Motor neuron (in vitro differentiated cells): ENCODE measurements around the gene USP6NL. TPM values are rescaled to one million over a fixed set of nuclear protein-coding genes. Genes with fewer than 3 reads are reported as not detected.

Experiments
- ATAC-seq, 8 experiments: fragments of 200-7000 bp; cut with Tn5 transposase; replicated peaks in 6 of 8; 2 replicates each; pipeline ENCODE4 v1.8.0; 2021; ENCODE audit warnings: mild to moderate bottlenecking in 8 of 8, moderate library complexity in 8 of 8
- H3K27ac ChIP-seq, 2 donors: fragments of 250-450 bp; sonication (Bioruptor Pico); 2 replicates each; pipeline ENCODE4 v1.9.0; 2021; ENCODE audit warnings: antibody characterized with exemption in 2 of 2, mild to moderate bottlenecking in 2 of 2, moderate library complexity in 1 of 2
- H3K4me1 ChIP-seq, 2 donors: fragments of 250-450 bp; sonication (Bioruptor Pico); replicated peaks in 1 of 2; 2 replicates each; pipeline ENCODE4 v1.6.1; 2021; ENCODE audit warnings: antibody characterized with exemption in 2 of 2, mild to moderate bottlenecking in 2 of 2, moderate library complexity in 1 of 2
- H3K4me3 ChIP-seq, 5 donors: fragments of 250-450 bp; sonication (Bioruptor Pico); 2 replicates each; pipeline ENCODE4 v1.9.0; 2021; ENCODE audit warnings: antibody characterized with exemption in 5 of 5, mild to moderate bottlenecking in 5 of 5, moderate library complexity in 4 of 5
- WGBS, 10 experiments: fragments of 450-650 bp; shearing (Covaris generic); methylation state at CpG; one replicate each; pipeline ENCODE4 v1.0.0; 2022; 5-methylcytosine and 5-hydroxymethylcytosine counted together
- in situ Hi-C, 9 experiments: fragments of 400-800 bp; cut with MboI; loops; one replicate each; pipeline ENCODE4 v1.15.0; 2021; ENCODE audit warnings: low sequenced_read_pairs in 9 of 9, low pct_unique_long_range_greater_than_20kb in 2 of 9; ENCODE audit not compliant: unreplicated experiment in 9 of 9
- total RNA-seq, 8 experiments: library from RNA; unstranded; fragments of 300-600 nt; gene quantifications; 2 replicates each; pipeline versions ENCODE4 v1.2.3 to v1.2.4, GENCODE V29; 2022

USP6NL gene
- total RNA-seq, 8 experiments from 2014 or later: 6.0 to 22.6 (median 16.1) TPM

DNA sequence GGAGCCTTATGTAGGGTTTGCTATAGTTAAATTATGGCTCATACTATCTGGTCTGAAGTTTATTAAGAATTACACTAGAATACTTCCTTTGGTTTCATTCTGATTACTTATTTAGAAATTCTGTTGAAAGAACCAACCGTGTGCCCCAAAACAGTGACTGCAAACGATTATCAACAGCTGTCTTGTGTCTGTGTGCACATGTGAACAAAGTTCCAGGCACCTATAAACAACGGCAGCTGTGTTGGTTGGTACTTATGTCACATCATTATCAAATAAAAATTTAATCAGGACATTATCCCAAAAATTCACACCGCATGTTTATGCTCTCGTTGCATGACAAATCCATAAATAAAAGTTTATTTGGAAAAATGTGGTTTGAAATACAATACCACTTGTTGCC, 80.6 kb downstream of the USP6NL start:
- 18 to 96% (median 86%) methylated on average over 3 to 5 of the region's 5 CpGs; no CpG with 5 or more reads in 1 of the 10 experiments for WGBS, 10 experiments
- H3K4me1 ChIP-seq: no peaks in the 10 kb centered on the region
- no peak for ATAC-seq
- in situ Hi-C loops: loop anchor here in 1 of 9 experiments (25.0 kb wide), 1 partner anchor 181 kb away; no protein-coding TSS in a partner anchor
- no peak overlapping the region for H3K27ac ChIP-seq
- no peak overlapping the region for H3K4me3 ChIP-seq

DNA sequence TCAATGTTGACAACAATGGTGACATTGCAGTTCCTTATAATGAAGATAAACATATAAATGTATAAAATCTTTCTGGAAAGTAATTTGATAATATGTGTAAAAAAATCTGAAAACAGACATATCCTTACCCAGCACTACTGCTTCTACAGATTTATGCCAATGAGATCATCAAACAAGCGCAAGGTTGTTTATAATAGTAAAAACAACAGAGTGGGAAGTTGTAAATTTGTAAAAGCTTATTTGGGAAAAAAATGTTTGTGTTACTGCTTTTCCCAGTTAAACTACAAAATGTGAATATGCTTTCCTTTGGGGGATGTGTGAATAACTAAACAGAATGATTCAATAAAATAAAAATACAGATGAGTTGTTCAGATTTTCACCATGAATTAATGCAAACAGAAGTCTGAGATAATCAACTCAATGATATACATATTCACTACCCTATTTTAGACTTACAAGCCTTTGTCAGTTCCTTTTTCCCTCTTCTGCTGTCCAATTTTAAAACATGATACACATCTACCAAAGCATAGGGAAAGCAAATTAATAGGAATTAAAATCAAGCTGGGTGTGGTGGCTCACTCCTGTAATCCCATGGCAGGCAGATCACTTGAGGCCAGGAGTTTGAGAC, 82.1 kb downstream of the USP6NL start:
- in situ Hi-C loops: loop anchor here in 1 of 9 experiments (25.0 kb wide), 1 partner anchor 183 kb away; no protein-coding TSS in a partner anchor
- no peak overlapping the region for H3K27ac ChIP-seq
- ATAC-seq: peak in 3 of 8 experiments; percentile 50 to 76 (median 69)
- no peaks in the 10 kb centered on the region for H3K4me1 ChIP-seq
- WGBS, 10 experiments: 0 to 100% (median 60%) methylated on average over 1 of the region's 1 CpG; no CpG with 5 or more reads in 2 of the 10 experiments
- H3K4me3 ChIP-seq: no peak overlapping the region

DNA sequence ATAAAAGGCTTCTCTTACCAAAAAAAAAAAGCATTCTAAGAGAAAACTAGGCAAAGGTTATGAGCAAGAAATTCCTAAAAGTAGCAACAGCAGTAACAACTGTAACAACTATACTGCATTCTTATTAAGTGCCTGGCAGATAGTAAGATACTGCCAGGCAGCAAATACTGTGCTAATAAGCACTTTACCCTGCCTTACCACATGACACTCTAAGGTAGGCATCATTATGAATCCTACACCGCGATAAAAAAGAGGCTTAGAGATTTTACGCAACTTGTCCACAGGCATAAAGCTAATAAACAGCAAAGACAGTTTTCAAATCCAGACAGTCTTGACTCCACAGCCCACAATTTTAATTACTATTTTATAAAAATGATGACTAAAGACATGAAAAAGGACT, 83.2 kb downstream of the USP6NL start:
- ATAC-seq: no peak
- in situ Hi-C loops: loop anchor here in 1 of 9 experiments (25.0 kb wide), 1 partner anchor 184 kb away; no protein-coding TSS in a partner anchor
- no peak overlapping the region for H3K27ac ChIP-seq
- no peaks in the 10 kb centered on the region for H3K4me1 ChIP-seq
- H3K4me3 ChIP-seq: no peak overlapping the region
- 78 to 100% (median 100%) methylated on average over 1 to 3 of the region's 3 CpGs; no CpG with 5 or more reads in 3 of the 10 experiments for WGBS, 10 experiments

DNA sequence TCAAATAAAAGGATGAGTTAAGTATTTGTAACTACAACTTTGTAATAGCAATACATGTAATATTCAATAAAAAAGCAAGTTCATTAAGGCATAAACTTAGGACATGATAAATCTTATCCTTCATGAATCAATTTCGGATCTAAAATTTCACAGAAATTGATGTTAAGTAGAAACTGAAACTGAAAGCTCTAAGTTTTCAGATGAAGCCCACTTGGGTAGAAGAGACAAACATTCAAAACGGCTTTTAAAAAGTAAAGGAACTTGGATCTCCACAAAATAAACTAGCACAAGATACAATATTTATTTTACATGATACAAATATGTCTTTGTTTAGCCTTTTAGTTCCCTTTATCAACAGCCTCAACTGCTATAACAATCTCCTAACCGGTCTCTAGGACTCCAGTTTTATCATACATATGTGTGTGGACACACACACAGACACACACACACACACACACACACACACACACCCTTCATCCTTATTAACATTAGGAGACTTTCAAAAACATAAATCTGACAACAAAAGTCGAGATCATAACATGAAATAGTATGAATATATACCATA, 83.7 kb downstream of the USP6NL start:
- no peak for ATAC-seq
- Histone ChIP-seq H3K27ac (no peak overlapping the region), H3K4me3 (no peak overlapping the region), H3K4me1 (no peaks in the 10 kb centered on the region)
- in situ Hi-C loops: loop anchor here in 1 of 9 experiments (25.0 kb wide), 1 partner anchor 185 kb away; no protein-coding TSS in a partner anchor
- WGBS, 10 experiments: 48 to 96% (median 87%) methylated on average over 2 to 4 of the region's 4 CpGs

DNA sequence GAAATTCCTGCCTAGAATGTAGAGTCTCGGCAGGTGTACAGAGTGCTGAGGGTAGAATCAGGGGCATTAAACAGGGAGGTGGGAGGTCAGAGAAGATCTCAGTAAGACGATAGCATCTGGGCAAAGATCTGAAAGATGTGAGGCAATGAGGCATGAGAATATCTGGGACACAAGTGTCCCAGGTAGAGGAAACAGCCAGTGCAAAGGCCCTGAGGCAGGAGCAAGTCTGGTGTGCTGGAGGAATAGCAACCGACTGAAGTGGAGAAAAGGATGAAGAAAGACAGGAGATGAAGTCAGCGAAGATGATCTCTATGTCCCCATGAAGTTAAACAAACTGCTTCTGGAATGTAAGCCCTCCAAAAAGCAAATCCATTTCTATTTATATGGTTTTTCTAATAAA, 84.4 kb downstream of the USP6NL start:
- H3K4me3 ChIP-seq: no peak overlapping the region
- H3K27ac ChIP-seq: no peak overlapping the region
- 77 to 100% (median 100%) methylated on average over 2 to 4 of the region's 4 CpGs; no CpG with 5 or more reads in 1 of the 10 experiments for WGBS, 10 experiments
- in situ Hi-C loops: loop anchor here in 1 of 9 experiments (25.0 kb wide), 1 partner anchor 185 kb away; no protein-coding TSS in a partner anchor
- no peaks in the 10 kb centered on the region for H3K4me1 ChIP-seq
- ATAC-seq: no peak

DNA sequence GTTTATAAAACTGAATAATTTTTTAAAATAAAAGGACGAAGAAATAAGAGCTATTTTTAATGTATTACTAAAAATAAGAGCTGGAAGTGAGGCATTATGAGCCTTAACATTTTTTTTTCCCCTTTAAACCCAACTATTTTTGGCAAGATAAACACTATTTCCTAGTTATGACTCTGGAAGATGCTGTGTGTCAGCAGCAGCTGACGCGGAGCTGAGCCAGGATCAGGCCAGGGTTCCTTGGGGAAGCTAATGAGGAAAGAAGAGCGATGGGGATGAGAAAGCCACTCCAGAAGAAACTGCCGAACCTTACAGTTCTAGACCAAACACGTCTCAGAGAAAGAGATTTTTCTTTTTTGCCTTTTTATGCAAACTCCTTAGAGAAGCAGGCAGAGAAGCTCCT, 85.9 kb downstream of the USP6NL start:
- Histone ChIP-seq H3K27ac (no peak overlapping the region), H3K4me1 (no peaks in the 10 kb centered on the region), H3K4me3 (no peak overlapping the region)
- no peak for ATAC-seq
- WGBS, 10 experiments: 63 to 100% (median 94%) methylated on average over 1 to 6 of the region's 6 CpGs; no CpG with 5 or more reads in 1 of the 10 experiments
- in situ Hi-C loops: loop anchor here in 1 of 9 experiments (25.0 kb wide), 1 partner anchor 187 kb away; no protein-coding TSS in a partner anchor

DNA sequence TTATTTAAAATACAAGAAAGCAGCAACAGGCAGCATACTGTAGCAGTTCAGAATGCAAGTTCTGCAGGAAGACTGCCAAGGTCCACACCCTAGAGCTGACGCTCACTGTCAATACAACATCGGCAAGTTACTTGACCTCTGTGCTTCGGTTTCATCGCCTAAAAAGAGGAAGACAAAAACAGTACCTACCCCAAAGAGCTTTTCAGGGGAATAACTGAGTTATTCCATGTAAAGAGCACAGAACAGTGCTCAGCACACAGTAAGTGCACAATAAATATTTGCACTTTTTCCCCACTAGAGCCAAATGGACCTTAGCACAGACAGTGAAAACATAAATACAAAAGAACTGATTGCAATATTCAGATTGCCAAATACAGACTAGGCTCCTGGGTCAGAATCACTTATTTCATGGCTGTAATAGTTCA, 88.6 kb downstream of the USP6NL start:
- in situ Hi-C loops: loop anchor here in 5 of 9 experiments (25.0 kb wide), 2 partner anchors 189 to 239 kb away; no protein-coding TSS in a partner anchor
- 3 to 96% (median 86%) methylated on average over 4 of the region's 4 CpGs; no CpG with 5 or more reads in 3 of the 10 experiments for WGBS, 10 experiments
- Histone ChIP-seq H3K4me1 (no peaks in the 10 kb centered on the region), H3K27ac (no peak overlapping the region), H3K4me3 (no peak overlapping the region)
- peak in 3 of 8 experiments; percentile 78 to 99 (median 99) for ATAC-seq

DNA sequence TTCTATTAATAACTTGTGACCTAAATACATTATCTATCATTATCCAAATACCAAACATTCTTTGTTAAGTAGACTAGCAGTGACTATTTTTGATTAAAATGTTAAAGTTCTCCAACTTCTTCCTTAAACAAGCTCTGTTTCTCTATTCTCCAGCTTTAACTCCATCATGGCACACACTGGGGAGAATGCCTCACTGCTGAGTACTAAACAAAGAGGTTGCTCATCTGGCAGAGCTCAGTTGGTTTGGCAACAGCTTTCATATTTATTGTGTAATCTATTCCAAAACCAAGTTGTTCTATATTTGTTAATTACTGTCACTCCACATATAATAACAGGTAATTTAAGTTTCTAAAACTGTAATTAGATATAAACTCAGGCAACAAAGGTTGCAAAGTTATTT, 89.6 kb downstream of the USP6NL start:
- in situ Hi-C loops: loop anchor here in 5 of 9 experiments (25.0 kb wide), 2 partner anchors 190 to 240 kb away; no protein-coding TSS in a partner anchor
- Histone ChIP-seq H3K27ac (no peak overlapping the region), H3K4me3 (no peak overlapping the region), H3K4me1 (no peaks in the 10 kb centered on the region)
- ATAC-seq: no peak

DNA sequence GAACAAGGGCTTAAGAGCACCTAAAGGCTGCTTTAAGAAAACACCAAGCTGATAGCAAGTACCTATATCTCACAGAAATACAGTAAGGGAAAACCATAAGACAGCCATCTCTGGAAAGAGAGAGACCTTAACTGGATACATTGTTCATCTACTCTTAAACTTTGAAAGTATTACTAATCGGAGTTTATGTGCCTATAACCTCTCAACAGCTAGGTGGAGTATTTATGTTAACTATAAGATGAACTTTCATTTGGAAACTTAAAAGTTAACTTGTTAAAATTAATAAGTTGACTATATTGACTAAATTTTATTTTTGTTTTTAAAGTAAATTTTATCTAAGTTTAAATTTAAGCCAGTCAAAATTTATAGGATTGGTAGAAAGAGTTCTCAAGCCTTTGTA, 90.6 kb downstream of the USP6NL start:
- 80 to 100% (median 100%) methylated on average over 1 of the region's 1 CpG; no CpG with 5 or more reads in 3 of the 10 experiments for WGBS, 10 experiments
- H3K27ac ChIP-seq: no peak overlapping the region
- no peak overlapping the region for H3K4me3 ChIP-seq
- H3K4me1 ChIP-seq: no peaks in the 10 kb centered on the region
- in situ Hi-C loops: loop anchor here in 5 of 9 experiments (25.0 kb wide), 2 partner anchors 191 to 241 kb away; no protein-coding TSS in a partner anchor
- no peak for ATAC-seq

DNA sequence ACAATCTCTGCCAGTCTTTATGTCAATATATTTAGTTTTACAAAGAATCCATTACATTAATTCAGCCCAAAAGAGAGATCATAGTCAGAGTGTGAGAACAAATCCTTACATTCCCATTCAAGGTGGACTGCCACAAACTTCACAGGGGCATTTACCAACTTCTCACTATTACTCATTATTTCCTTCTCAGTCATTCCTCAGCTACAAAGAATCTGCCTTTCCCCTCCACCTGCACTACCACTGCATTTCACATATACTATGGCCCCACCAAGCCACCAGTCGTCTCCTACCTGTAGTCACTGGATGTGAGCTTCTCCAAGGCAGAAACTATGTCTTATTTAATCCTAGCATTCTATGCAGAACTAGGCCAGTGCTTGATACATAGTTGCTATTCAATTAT, 94.3 kb downstream of the USP6NL start:
- no peaks in the 10 kb centered on the region for H3K4me1 ChIP-seq
- no peak overlapping the region for H3K4me3 ChIP-seq
- in situ Hi-C loops: loop anchor here in 8 of 9 experiments (10.0 to 25.0 kb wide), 5 partner anchors 195 to 468 kb away; no protein-coding TSS in a partner anchor
- H3K27ac ChIP-seq: no peak overlapping the region
- no peak for ATAC-seq
- 40 to 100% (median 90%) methylated on average over 1 of the region's 1 CpG; no CpG with 5 or more reads in 4 of the 10 experiments for WGBS, 10 experiments

DNA sequence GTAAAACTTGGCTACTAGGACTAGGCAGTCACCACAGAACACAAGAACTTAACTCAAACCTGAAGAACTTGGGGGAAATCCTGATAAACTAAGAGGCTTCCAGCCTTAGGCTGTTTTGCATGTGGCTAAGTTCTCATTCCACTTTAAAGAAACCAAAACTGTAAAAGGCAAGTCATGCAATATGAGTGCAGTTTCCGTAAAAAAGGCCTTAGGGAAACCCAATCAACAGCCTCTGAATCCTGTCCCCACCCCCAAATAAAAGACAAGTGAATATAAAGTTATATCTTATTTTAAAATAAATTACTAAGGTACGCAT, 95.1 kb downstream of the USP6NL start:
- in situ Hi-C loops: loop anchor here in 8 of 9 experiments (10.0 to 25.0 kb wide), 5 partner anchors 196 to 468 kb away; no protein-coding TSS in a partner anchor
- Histone ChIP-seq H3K4me3 (no peak overlapping the region), H3K27ac (no peak overlapping the region), H3K4me1 (peaks cover 0 to 2% of the 10 kb centered on the region in 2 donors)
- 79 to 100% (median 88%) methylated on average over 1 to 2 of the region's 2 CpGs; no CpG with 5 or more reads in 1 of the 10 experiments for WGBS, 10 experiments
- peak in 2 of 8 experiments; percentile 33 to 52 for ATAC-seq

DNA sequence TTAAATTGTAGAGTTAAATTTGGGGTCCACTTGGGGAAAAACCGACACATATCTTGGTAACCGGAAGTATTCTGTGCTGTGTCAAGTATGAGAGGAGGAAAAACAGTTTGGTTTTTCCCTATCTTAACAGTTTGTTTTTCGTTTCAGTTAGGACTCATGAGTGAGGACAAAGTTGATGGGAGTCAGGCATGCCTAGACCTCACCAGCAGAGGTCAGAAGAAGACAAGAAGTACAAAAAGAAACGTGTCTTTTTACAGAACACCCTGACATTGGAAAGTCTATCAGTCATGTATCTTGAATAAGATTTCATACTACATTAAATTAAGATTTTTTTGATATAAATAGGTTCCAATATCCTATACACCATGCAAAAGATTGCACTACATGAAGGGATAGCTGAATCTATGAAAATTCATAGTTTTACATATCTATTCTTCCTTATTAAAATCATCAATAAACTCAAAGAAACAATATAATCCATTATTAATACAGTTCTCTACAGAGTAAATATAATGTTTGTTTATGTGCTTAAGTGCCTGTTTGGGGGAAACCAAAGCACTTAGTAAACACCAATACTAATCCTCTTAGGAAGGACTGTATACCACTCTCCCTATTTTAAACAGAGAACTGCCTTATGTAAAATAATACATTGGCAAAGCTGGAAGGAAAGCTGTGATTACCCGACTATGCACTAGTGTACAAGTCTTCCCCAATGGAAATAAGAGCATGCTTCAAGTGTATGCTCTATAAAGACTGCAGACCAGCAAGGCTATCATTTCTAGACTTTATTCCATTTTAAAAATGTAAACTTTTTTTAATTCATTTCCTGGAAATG, 95.6 kb downstream of the USP6NL start:
- in situ Hi-C loops: loop anchor here in 8 of 9 experiments (10.0 to 25.0 kb wide), 5 partner anchors 196 to 469 kb away; no protein-coding TSS in a partner anchor
- ATAC-seq: peak in 4 of 8 experiments; percentile 74 to 91 (median 84)
- 0 to 71% (median 52%) methylated on average over 1 to 5 of the region's 5 CpGs for WGBS, 10 experiments
- Histone ChIP-seq H3K27ac (no peak overlapping the region), H3K4me3 (no peak overlapping the region), H3K4me1 (peaks cover 0 to 6% of the 10 kb centered on the region in 2 donors)
